ENCODE data around the gene CPPED1.
"Not testable (repeated sequence)": the region's sequence is repeated elsewhere in the genome, so short reads cannot be mapped to it uniquely, and the experiment has no call there.

Gene CPPED1

DNA sequence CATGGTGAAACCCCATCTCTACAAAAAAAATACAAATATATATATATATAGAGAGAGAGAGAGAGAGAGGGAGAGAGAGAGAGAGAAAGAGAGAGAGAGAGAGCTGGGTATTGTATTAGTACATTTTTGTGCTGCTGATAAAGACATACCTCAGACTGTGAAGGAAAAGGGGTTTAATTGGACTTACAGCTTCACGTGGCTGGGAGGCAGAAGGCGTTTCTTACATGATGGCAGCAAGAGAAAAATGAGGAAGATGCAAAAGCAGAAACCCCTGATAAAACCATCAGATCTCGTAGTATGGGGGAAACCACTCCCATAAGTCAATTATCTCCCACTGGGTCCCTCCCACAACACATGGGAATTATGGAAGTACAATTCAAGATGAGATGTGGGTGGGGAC is 37.5 kb downstream of the CPPED1 start:
- ATAC-seq, result not testable (repeated sequence)

- ATAC-seq, result no peak
Observed at GRCh38 chr16:12764813-12765488, 38.7 kb downstream of the CPPED1 start.

- ATAC-seq, result no peak
Observed at GRCh38 chr16:12763517-12763916, 40.2 kb downstream of the CPPED1 start.

GRCh38 chr16:12760819-12761611 is 42.7 kb downstream of the CPPED1 start:
- no peak for ATAC-seq

DNA sequence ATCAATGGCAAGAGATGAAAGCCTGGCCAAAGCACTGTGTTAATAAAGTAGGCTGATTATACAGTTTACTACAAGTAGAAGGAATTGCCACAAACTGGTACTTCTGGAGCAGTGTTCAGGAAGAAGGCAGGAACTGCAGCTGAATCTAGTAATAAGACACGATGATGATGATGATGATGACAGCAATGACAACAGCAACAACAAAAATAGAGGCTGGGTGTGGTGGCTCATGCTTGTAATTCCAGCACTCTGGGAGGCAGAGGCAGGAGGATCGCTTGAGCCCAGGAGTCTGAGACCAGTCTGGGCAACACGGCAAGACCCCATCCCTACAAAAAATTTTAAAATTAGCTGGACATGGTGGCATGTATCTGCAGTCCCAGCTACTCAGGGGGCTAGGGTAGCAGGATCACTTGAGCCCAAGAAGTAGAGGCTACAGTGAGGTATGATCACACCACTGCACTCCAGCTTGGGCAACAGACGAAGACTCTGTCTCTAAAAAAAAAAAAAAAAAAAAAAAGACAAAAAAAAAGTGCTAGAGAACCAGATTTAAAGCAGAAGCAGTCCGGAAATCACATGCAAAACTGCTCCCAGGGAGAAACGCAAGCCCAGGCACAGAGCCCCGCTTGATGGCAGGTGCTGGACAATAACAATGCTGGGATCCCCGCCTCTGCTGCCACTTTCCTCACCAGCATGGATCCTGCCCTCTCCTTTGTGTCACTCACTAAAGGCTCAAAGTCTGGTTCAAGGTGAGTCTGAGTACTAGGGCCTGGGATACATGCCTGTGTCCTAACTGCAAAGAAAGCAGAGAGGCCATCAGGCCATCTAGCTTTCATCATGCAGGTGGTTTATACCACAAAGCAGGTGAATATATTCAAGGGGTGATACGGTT is 44.8 kb downstream of the CPPED1 start:
- no peak for ATAC-seq

- no peak for ATAC-seq
Observed at GRCh38 chr16:12758031-12758669, 45.5 kb downstream of the CPPED1 start.

DNA sequence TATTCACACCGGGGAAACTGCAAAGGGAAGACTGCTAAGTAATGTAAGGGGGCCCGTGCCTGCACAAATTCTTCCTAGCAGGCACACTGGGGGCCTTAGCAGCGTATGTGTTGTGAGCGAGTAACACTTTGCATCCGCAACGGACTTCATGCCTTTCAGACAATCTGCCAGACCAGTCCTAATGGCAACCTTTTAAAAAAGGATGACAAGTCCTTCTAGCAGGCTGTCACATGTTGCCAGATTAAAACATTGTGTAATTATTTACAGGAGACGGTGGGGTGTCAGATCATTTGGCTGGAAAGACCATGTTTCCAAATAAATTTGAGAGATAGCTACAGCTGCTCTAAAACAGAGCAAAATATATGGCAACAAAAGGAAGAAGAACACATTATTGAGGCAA is 46.1 kb downstream of the CPPED1 start:
- ATAC-seq, result no peak

DNA sequence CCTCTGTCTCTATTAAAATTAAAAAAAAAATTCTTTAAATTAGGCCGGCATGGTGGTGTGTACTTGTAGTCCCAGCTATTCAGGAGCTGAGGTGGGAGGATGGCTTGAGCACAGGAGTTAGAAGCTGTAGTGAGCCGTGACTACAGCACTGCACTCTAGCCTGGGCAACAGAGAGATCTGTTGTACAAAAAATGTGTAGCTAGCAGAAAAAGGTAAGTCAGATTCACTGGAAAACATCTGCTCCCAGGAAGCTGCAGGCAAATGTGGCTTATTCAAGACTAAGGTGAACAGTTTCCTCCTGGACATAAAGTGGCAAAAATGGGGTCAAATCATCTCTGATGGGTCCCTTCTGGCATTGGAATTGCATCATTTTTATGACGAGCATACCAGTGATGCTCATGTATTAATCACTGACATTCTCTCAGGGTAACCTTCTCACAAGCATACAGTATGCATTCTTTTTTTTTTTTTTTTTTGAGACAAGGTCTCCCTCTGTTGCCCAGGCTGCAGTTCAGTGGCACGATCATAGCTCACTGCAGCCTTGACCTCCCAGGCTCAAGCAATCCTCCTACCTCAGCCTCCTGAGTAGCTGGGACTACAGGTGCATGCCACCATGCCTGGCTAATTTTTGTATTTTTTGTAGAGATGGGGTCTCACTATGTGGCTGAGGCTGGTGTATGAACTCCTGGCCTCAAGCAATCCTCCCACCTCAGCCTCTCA is 48.7 kb downstream of the CPPED1 start:
- no peak for ATAC-seq

DNA sequence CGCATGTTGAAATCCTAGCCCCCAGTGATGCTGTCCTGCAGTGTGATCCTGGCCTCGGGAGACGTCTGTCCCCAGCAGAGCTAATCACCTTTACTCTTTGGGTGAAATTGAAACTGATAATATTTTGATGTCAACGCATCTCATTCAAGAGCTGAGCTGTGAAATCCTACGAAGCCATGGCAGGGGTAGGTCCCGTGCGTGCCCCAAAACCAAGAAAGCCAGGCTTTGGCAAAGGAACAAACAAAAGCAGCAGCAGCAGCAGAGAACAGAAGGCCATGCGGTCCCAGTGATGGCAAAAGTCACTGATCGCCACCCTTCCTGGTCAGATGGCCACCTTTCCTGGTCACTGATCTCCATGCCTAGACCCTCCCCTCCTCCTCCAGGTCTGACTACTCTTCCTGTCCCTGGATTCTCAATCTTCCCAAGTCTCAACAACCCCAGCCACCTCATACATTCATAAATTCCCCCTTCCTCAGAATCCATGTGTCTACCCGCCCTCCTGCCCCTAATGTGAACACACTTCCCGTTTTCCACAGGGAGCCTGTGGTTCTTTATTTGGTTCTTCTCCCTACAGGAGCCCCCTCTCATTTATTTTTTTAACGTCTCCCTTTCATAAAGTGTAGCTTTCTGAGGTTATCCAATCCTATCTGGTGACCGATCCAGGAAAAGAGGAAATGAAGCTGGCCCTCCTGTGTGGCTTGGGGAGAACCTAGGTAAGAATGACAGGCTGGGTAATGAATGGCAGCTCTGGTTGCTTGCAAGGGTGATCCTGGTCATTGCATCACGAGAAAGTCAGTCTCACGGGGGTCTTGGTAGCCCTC is 50.3 kb downstream of the CPPED1 start:
- ATAC-seq, result no peak

DNA sequence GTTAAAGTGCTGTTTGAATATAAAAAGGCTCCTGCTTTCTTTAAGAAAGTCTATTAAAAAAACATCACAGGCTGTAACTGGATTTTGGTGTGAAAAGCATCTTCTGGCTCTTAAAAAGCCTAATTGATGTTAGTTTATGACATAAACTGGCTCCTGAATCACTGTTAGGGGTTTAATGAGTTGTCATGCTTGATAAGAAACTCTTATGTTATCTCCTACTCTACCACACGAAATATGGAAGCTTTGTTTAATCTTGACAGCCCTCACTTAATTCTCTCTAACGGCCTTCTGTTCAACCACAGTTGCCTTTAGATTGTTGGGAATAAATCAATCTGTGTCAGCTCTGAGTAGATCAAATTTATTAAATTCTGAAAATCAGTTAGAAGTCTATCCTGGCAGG is 51.5 kb downstream of the CPPED1 start:
- ATAC-seq, result no peak

GRCh38 chr16:12750554-12750918 is 53.2 kb downstream of the CPPED1 start:
- peak in 1 of 2 donors; percentile 9 for ATAC-seq

DNA sequence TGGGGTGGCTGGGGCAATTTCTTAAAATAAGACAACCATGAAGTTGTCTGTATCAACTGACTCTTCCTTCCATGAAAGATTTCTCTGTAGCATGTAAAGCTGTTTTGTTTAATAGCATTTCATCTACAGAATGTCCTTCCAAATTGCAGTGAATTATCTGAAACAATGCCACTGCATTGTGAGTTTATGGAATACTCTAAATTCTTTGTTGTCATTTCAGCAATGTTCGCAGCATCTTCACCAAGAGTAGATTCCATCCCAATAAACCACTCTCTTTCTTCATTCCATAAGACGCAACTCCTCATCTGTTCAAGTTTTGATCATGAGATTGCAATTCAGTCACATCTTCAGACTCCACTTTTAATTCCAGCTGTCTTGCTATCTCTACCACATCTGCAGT is 54.6 kb downstream of the CPPED1 start:
- ATAC-seq, result no peak

DNA sequence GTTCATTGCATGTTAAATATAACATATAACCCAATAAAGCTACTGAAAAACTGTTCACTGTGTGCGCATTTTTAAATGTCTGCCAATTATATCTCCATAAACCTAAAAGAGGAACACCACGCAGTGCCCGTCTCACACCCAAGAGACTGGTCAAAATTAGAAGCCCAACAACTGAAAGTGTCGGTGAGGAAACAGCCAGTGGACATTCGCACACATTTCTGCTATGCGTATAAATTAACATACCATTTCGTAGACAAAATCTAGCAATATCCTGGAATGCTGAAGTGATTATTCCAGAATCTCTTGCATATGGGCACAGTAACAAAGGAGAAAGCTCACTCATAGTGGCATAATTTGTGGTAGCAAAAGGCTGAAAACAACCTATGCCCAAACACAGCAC is 55.9 kb downstream of the CPPED1 start:
- ATAC-seq, result no peak

DNA sequence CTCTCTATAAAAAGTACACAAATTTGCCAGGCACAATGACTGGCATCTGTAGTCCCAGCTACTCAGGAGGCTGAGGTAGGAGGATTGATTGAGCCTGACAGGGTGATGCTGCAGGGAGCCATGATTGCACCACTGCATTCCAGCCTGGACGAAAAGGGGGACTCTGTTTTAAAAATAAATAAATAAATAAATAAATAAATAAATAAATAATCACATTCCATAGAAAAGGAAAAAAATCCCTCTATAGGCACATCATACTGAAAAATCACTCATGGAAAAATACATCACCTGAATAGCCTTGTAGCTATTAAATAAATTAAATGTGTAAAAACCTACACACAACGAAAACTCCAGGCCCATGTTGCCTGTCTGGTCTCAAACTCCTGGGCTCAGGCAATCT is 56.4 kb downstream of the CPPED1 start:
- no peak for ATAC-seq

- no peak for ATAC-seq
Observed at GRCh38 chr16:12744860-12745259, 58.8 kb downstream of the CPPED1 start.

DNA sequence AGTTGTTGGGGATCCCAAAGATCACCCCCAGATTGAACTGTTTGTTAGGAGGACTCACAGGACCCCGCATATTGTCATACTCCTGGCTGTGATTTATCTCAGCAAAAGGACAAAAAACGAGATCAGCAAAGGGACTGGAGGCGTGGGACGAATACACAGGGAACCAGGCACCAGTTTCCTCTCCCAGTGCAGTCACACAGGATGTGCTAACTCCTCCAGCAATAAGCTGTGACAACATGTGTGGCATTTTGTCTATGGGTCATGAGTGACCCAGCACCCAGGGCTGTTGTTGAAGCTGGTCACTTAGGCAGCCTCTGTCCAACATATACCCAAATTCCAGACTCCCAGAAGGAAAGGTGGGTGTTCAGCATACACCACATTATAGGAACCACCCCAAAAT is 60.9 kb downstream of the CPPED1 start:
- no peak for ATAC-seq

GRCh38 chr16:12740986-12741610 is 62.6 kb downstream of the CPPED1 start:
- ATAC-seq, result no peak

DNA sequence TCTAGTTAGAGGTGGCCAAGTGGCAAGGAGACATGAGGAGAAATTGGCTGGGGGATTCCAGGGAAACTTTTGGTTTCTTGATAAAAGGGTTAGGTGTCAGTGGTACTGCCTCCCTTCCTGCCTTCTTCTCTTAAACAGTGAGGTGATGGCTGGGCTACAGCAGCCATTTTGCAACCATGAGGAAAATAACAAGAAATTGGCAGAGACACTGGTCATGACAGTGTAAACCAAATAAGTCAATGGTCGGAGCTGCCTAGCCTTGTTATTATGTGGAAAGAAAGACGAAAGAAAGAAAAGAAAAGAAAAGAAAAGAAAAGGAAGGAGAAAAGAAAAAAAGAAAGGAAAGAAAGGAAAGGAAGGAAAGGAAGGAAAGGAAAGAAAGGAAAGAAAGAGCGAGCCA is 63.9 kb downstream of the CPPED1 start:
- no peak for ATAC-seq

GRCh38 chr16:12737563-12737962 is 66.1 kb downstream of the CPPED1 start:
- ATAC-seq, result no peak

DNA sequence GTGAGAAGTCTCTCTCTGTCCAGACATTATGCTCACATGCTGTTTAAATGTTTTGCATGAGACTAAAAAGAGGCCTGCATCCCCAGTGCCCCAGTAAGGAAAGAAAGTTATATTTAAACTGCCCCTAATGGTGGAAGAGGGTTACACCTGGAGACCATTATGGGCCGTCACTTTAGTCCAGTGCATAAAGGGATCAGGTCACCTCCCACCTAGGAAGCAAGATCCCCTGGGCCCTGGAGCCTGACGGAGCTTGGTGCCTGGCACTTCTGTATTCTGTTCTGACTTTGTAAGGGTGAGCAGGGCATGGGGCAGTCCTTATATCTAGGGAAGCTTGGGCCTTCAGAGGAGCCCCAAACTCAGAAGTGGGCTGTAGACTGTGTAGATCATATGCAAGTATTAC is 67.9 kb downstream of the CPPED1 start:
- no peak for ATAC-seq

DNA sequence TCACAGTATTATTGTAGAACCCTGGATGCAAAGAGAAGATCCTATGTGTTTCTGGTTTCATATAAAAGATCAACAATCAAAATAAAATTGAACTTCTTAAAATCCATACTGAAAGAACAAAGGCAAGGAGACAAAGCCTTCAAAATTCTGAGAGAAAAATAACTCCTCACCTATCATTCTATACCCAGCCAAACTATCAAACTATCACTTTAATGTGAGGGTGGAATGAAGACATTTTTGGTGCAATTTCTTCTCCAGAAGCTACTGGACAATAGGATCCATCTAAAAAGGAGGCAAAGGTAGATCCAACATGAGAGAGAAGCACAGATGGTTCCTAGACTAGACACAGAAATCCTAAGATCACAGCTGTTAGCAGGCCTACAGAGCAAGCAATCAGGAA is 71.1 kb downstream of the CPPED1 start:
- ATAC-seq, result no peak

Measured in activated CD4-positive, CD25-positive, alpha-beta regulatory T cell treated with anti-CD3 and anti-CD28 coated beads, Interleukin-2, amount 50 U/mL, for 24 hours (primary cell).